ENCODE measurements around the gene NLK.

DNA sequence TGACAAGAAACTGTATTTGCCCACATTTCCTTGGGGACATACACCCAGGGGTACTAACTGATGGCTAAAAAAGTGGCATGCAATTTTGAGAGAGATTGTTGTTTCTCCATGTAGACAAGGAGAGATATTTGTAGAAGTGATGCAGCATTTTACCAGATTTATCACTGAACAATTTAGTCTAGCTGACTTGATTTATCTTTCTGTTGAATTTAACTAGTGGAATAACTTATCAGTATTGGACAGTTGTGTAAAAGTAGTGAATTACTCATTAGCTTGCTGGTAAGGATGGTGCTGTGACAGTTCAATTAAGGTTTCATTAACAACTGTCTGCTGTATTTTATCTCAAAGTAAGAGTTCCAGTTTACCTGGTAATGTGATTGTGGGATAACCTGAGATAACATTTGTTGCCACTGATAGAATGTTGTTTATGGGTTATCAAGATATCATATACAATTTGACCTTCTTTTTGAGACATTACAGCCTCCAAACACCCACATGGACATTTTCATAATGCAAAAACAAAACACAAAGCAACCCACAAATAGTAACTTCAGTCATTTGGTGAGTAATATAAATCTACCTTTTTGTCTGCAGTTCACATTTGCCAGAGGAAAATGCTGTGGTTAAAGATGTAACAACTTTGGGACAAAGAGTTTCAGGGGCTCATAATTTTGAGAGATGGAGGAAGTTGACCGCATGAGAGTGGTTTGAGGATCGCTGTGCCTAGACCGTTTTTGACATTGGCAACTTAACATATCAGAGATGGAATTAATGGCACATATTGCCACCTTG, 3.8 kb downstream of the NLK start:
- TF ChIP-seq, protein P1, sequence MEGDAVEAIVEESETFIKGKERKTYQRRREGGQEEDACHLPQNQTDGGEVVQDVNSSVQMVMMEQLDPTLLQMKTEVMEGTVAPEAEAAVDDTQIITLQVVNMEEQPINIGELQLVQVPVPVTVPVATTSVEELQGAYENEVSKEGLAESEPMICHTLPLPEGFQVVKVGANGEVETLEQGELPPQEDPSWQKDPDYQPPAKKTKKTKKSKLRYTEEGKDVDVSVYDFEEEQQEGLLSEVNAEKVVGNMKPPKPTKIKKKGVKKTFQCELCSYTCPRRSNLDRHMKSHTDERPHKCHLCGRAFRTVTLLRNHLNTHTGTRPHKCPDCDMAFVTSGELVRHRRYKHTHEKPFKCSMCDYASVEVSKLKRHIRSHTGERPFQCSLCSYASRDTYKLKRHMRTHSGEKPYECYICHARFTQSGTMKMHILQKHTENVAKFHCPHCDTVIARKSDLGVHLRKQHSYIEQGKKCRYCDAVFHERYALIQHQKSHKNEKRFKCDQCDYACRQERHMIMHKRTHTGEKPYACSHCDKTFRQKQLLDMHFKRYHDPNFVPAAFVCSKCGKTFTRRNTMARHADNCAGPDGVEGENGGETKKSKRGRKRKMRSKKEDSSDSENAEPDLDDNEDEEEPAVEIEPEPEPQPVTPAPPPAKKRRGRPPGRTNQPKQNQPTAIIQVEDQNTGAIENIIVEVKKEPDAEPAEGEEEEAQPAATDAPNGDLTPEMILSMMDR (conservative IDR thresholded peaks at IDR 0.05 in 1 of 2, IDR thresholded peaks at IDR 0.05 in 1 of 2; ENCODE audit: low read depth in 1 of 2, low read length in 2 of 2) = no peak
- TF ChIP-seq EZH2 (IDR thresholded peaks at IDR 0.05; ENCODE audit: low read length, missing control alignments) = no peak

Measured in fibroblast of lung (primary cell).